Activated CD4-positive, alpha-beta T cell treated with anti-CD3 and anti-CD28 coated beads for 4 hours (primary cell): ENCODE results near the gene ROBO3.

ENCODE experiments used
- DNase-seq, 2 donors: peaks; one replicate each; pipeline ENCODE4 v3.0.0-alpha.2; 2020

The ROBO3 gene

GRCh38 chr11:124843616-124843910 is 21.7 kb upstream of the ROBO3 start:
- no peak for DNase-seq

GRCh38 chr11:124844664-124845079 is 20.6 kb upstream of the ROBO3 start:
- DNase-seq: no peak

- DNase-seq: no peak
These were observed 19.1 kb upstream of the ROBO3 start for GRCh38 chr11:124846070-124846673.

- DNase-seq: no peak
These were observed 6.1 kb upstream of the ROBO3 start for GRCh38 chr11:124859171-124859570.

- no peak for DNase-seq
These were observed 3.6 kb upstream of the ROBO3 start for GRCh38 chr11:124861670-124862069.

- no peak for DNase-seq
These were observed 2.0 kb upstream of the ROBO3 start for GRCh38 chr11:124863137-124863825.

- no peak for DNase-seq
These were observed 1.4 kb upstream of the ROBO3 start for GRCh38 chr11:124863826-124864165.

- no peak for DNase-seq
These were observed 898 bp upstream of the ROBO3 start for GRCh38 chr11:124864176-124864891.

GRCh38 chr11:124864892-124865180 is 396 bp upstream of the ROBO3 start:
- no peak for DNase-seq

- DNase-seq: peak; percentile 35 to 45
These were observed 945 bp downstream of the ROBO3 start for GRCh38 chr11:124865902-124866851.

GRCh38 chr11:124867700-124868099 is 2.5 kb downstream of the ROBO3 start:
- DNase-seq: no peak

GRCh38 chr11:124868331-124869274 is 3.4 kb downstream of the ROBO3 start:
- DNase-seq: no peak

GRCh38 chr11:124869331-124869730 is 4.1 kb downstream of the ROBO3 start:
- DNase-seq: no peak

GRCh38 chr11:124869856-124870387 is 4.7 kb downstream of the ROBO3 start:
- no peak for DNase-seq

- no peak for DNase-seq
These were observed 5.2 kb downstream of the ROBO3 start for GRCh38 chr11:124870430-124870829.

- no peak for DNase-seq
These were observed 7.0 kb downstream of the ROBO3 start for GRCh38 chr11:124872280-124872679.

- no peak for DNase-seq
These were observed 7.5 kb downstream of the ROBO3 start for GRCh38 chr11:124872741-124873140.

- DNase-seq: no peak
These were observed 8.7 kb downstream of the ROBO3 start for GRCh38 chr11:124873951-124874350.

GRCh38 chr11:124874571-124875255 is 9.5 kb downstream of the ROBO3 start:
- DNase-seq: no peak

- DNase-seq: no peak
These were observed 10.2 kb downstream of the ROBO3 start for GRCh38 chr11:124875401-124875800.
